DOHH2 (cell line): ENCODE data around the gene FBXO10.

Source experiments
- EZH2phosphoT487 ChIP-seq: fragments of 200-600 bp; sonication (generic); IDR thresholded peaks from 2 replicates; pipeline ENCODE4 v1.6.1; 2017; ENCODE audit warnings: borderline replicate concordance, mild to moderate bottlenecking, antibody characterized with exemption, low read length, moderate library complexity, mixed read lengths
- TF ChIP-seq, protein P1 (sequence below): fragments of 200-600 bp; sonication (generic); IDR thresholded peaks from one replicate; pipeline ENCODE4 v1.5.1; 2014; ENCODE audit warnings: antibody characterized with exemption, mild to moderate bottlenecking, low read depth, low read length; ENCODE audit not compliant: poor library complexity, severe bottlenecking

GRCh38 chr9:37565661-37566618, 10.2 kb downstream of the FBXO10 start:
- TF ChIP-seq, protein P1, sequence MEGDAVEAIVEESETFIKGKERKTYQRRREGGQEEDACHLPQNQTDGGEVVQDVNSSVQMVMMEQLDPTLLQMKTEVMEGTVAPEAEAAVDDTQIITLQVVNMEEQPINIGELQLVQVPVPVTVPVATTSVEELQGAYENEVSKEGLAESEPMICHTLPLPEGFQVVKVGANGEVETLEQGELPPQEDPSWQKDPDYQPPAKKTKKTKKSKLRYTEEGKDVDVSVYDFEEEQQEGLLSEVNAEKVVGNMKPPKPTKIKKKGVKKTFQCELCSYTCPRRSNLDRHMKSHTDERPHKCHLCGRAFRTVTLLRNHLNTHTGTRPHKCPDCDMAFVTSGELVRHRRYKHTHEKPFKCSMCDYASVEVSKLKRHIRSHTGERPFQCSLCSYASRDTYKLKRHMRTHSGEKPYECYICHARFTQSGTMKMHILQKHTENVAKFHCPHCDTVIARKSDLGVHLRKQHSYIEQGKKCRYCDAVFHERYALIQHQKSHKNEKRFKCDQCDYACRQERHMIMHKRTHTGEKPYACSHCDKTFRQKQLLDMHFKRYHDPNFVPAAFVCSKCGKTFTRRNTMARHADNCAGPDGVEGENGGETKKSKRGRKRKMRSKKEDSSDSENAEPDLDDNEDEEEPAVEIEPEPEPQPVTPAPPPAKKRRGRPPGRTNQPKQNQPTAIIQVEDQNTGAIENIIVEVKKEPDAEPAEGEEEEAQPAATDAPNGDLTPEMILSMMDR: no peak
- no peak for TF ChIP-seq EZH2phosphoT487
